Liver (tissue), 9 donors: ENCODE data around the gene P4HTM. TPM values are rescaled to one million over a fixed set of nuclear protein-coding genes. Genes with fewer than 3 reads are reported as not detected.

Source experiments
- DNase-seq: peaks from one replicate; pipeline ENCODE4 v3.0.0-alpha.2; 2017; ENCODE audit warnings: low spot score
- H3K27ac ChIP-seq, 2 donors: one replicate each; pipeline ENCODE4 v1.7.0; 2013; ENCODE audit warnings: inconsistent platforms in 2 of 2, low read length in 2 of 2, control low read depth in 1 of 2, low read depth in 1 of 2, mild to moderate bottlenecking in 1 of 2
- H3K27me3 ChIP-seq, 4 donors: one replicate each; pipeline versions ENCODE4 v1.6.1 to v1.7.0; 2013; ENCODE audit warnings: low read length in 3 of 4, inconsistent platforms in 1 of 4, mild to moderate bottlenecking in 1 of 4, moderate library complexity in 1 of 4; ENCODE audit not compliant: control insufficient read depth in 4 of 4, insufficient read depth in 4 of 4
- H3K36me3 ChIP-seq, 4 donors: one replicate each; pipeline versions ENCODE4 v1.6.1 to v1.7.0; 2013; ENCODE audit warnings: low read length in 3 of 4, mild to moderate bottlenecking in 3 of 4, low read depth in 1 of 4, moderate library complexity in 1 of 4; ENCODE audit not compliant: control insufficient read depth in 4 of 4, insufficient read depth in 3 of 4
- H3K4me1 ChIP-seq, 4 donors: one replicate each; pipeline versions ENCODE4 v1.6.1 to v1.7.0; 2013; ENCODE audit warnings: low read length in 3 of 4, mild to moderate bottlenecking in 3 of 4, moderate library complexity in 1 of 4; ENCODE audit not compliant: control insufficient read depth in 4 of 4, insufficient read depth in 4 of 4
- H3K4me3 ChIP-seq, 3 donors: one replicate each; pipeline versions ENCODE4 v1.6.1 to v1.7.0; 2013; ENCODE audit warnings: low read length in 3 of 3, control low read depth in 1 of 3, low read depth in 1 of 3, mild to moderate bottlenecking in 1 of 3
- H3K9ac ChIP-seq, 2 donors: one replicate each; pipeline ENCODE4 v1.7.0; 2013; ENCODE audit warnings: low read length in 2 of 2, mild to moderate bottlenecking in 2 of 2, moderate library complexity in 2 of 2, control low read depth in 1 of 2, low read depth in 1 of 2
- H3K9me3 ChIP-seq, 4 donors: one replicate each; pipeline versions ENCODE4 v1.6.1 to v1.7.0; 2013; ENCODE audit warnings: low read length in 3 of 4; ENCODE audit not compliant: control insufficient read depth in 4 of 4
- ATF3 ChIP-seq: IDR thresholded peaks from 2 replicates; pipeline ENCODE4 v1.6.1; 2016; ENCODE audit warnings: antibody characterized with exemption
- CTCF ChIP-seq: fragments of 150-350 bp; IDR thresholded peaks from 2 replicates; pipeline ENCODE4 v1.5.1; 2017; ENCODE audit warnings: improper control_type of control experiment, low read depth, low read length; ENCODE audit not compliant: missing input control
- EGR1 ChIP-seq, 2 donors: IDR thresholded peaks; 2 replicates each; pipeline ENCODE4 v1.6.1; 2016 to 2018; ENCODE audit warnings: antibody characterized with exemption in 2 of 2, low read depth in 2 of 2
- FOXA1 ChIP-seq: IDR thresholded peaks from 2 replicates; pipeline ENCODE4 v1.6.1; 2016; ENCODE audit warnings: antibody characterized with exemption
- FOXA2 ChIP-seq: IDR thresholded peaks from 2 replicates; pipeline ENCODE4 v1.6.1; 2016; ENCODE audit warnings: antibody characterized with exemption
- GABPA ChIP-seq, 2 donors: IDR thresholded peaks in 1 of 2; conservative IDR thresholded peaks in 1 of 2; 2 replicates each; pipeline ENCODE4 v1.6.1; 2016; ENCODE audit warnings: antibody characterized with exemption in 2 of 2, mild to moderate bottlenecking in 1 of 2, moderate library complexity in 1 of 2
- HNF4A ChIP-seq, 2 donors: conservative IDR thresholded peaks; 2 replicates each; pipeline ENCODE4 v1.6.1; 2016; ENCODE audit warnings: antibody characterized with exemption in 2 of 2, mild to moderate bottlenecking in 2 of 2
- HNF4G ChIP-seq: IDR thresholded peaks from 2 replicates; pipeline ENCODE4 v1.6.1; 2016; ENCODE audit warnings: antibody characterized with exemption
- JUND ChIP-seq, 2 donors: IDR thresholded peaks; 2 replicates each; pipeline ENCODE4 v1.6.1; 2016; ENCODE audit warnings: antibody characterized with exemption in 2 of 2
- MAX ChIP-seq: IDR thresholded peaks from 2 replicates; pipeline ENCODE4 v1.6.1; 2016; ENCODE audit warnings: antibody characterized with exemption
- NR2F2 ChIP-seq: IDR thresholded peaks from 2 replicates; pipeline ENCODE4 v1.6.1; 2016; ENCODE audit warnings: antibody characterized with exemption
- RAD21 ChIP-seq, 2 donors: IDR thresholded peaks; 2 replicates each; pipeline ENCODE4 v1.6.1; 2016; ENCODE audit warnings: antibody characterized with exemption in 2 of 2, mild to moderate bottlenecking in 2 of 2
- REST ChIP-seq: IDR thresholded peaks from 2 replicates; pipeline ENCODE4 v1.6.1; 2016; ENCODE audit warnings: antibody characterized with exemption, mild to moderate bottlenecking
- RXRA ChIP-seq, 2 donors: IDR thresholded peaks; 2 replicates each; pipeline ENCODE4 v1.6.1; 2017 to 2018; ENCODE audit warnings: antibody characterized with exemption in 2 of 2, mild to moderate bottlenecking in 1 of 2
- SP1 ChIP-seq: IDR thresholded peaks from 2 replicates; pipeline ENCODE4 v1.6.1; 2018; ENCODE audit warnings: antibody characterized with exemption, mild to moderate bottlenecking
- TAF1 ChIP-seq: conservative IDR thresholded peaks from 2 replicates; pipeline ENCODE4 v1.6.1; 2016; ENCODE audit warnings: antibody characterized with exemption, mild to moderate bottlenecking
- YY1 ChIP-seq: IDR thresholded peaks from 2 replicates; pipeline ENCODE4 v1.6.1; 2016; ENCODE audit warnings: antibody characterized with exemption, mild to moderate bottlenecking
- ZBTB33 ChIP-seq: IDR thresholded peaks from 2 replicates; pipeline ENCODE4 v1.6.1; 2016; ENCODE audit warnings: antibody characterized with exemption
- WGBS: extraction: QIAGEN DNeasy Blood & Tissue Kit; methylation state at CpG from one replicate; pipeline ENCODE4 v1.1.7; 2013; 5-methylcytosine and 5-hydroxymethylcytosine counted together
- polyA plus RNA-seq, 2 donors: library from polyadenylated mRNA; stranded (reverse) in 1 of 2; unstranded in 1 of 2; fragments of 200-250 nt in 1 of 2; fragments of >200 nt in 1 of 2; fragmentation: Nextera tagmentation in 1 of 2; extraction: Ambion mirVana in 1 of 2; gene quantifications; one replicate each; pipeline versions ENCODE4 v1.2.1 to v1.2.3, GENCODE V29; 2013 to 2015
- total RNA-seq, 2 donors: library from RNA; depleted of rRNA; stranded (reverse); fragments of >200 nt; gene quantifications; one replicate each; pipeline ENCODE4 v1.2.3, GENCODE V29; 2014
- donor health status: healthy.
- donor health status: healthy.
- donor health status: healthy.
- donor health status: healthy.
- donor health status: healthy.

The P4HTM gene
- total and polyA plus RNA-seq, 4 donors = 10.0 to 16.2 (median 11.9) TPM

DNA sequence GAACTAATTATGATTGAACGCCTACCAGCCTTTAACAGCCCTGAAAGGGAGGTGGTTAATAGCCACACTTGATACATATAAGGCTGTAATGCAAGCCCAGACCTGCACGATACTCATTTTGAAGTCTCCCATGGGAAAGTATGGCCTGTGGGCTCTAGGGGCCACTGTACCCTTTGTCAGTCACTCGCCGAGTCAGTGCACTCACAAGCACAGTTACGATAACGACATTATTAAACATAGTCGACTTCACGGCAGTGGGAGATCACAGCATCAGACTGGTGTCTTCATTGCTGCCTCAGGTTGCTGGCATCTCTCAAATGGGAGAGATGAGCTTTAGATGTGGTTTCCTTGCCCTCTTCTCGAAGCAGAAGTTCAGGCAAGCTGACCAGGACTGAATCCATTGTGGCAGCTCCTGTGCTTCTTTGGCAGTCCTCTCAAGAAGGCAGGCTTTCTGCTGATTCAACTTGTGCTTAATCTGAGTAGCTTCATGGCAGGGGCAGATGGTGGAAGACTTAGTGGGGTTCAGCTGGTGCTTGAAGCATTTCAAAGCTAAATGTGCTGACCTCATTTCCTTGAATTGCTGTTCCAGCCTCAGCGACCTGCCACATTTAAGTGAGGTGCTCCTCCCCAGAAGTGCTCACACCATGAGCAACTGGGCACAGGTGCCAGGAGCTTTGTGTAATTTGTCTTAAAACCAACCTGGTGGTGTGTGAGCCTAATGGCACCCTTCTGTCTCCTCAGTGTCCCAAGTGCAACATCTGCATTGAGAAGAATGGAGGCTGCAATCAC lies 15.8 kb upstream of the P4HTM start:
- Histone ChIP-seq H3K9ac (no peak overlapping the region), H3K9me3 (no peaks in the 10 kb centered on the region), H3K4me1 (no peaks in the 10 kb centered on the region), H3K27ac (no peak overlapping the region), H3K4me3 (no peak overlapping the region), H3K36me3 (peaks cover 38 to 84% (median 67%) of the 10 kb centered on the region in 4 donors), H3K27me3 (no peaks in the 10 kb centered on the region)
- 95% methylated on average over 10 of the region's 10 CpGs for WGBS
- TF ChIP-seq SP1 (no peak), ZBTB33 (no peak), JUND (IDR thresholded peaks at IDR 0.05) (no peak), HNF4G (no peak), EGR1 (IDR thresholded peaks at IDR 0.05; ENCODE audit: low read depth in 2 of 2) (no peak), RXRA (IDR thresholded peaks at IDR 0.05) (no peak), ATF3 (no peak), FOXA2 (no peak), RAD21 (IDR thresholded peaks at IDR 0.05) (no peak), REST (no peak), CTCF (no peak), HNF4A (conservative IDR thresholded peaks at IDR 0.05) (no peak), NR2F2 (no peak), MAX (no peak), YY1 (no peak), GABPA (IDR thresholded peaks at IDR 0.05 in 1 of 2, conservative IDR thresholded peaks at IDR 0.05 in 1 of 2) (no peak), TAF1 (no peak), FOXA1 (no peak)
- DNase-seq = no peak
